ENCODE data around the gene CCDC170.
"Not testable (repeated sequence)": the region's sequence is repeated elsewhere in the genome, so short reads cannot be mapped to it uniquely, and the experiment has no call there.

Gene CCDC170, protein sequence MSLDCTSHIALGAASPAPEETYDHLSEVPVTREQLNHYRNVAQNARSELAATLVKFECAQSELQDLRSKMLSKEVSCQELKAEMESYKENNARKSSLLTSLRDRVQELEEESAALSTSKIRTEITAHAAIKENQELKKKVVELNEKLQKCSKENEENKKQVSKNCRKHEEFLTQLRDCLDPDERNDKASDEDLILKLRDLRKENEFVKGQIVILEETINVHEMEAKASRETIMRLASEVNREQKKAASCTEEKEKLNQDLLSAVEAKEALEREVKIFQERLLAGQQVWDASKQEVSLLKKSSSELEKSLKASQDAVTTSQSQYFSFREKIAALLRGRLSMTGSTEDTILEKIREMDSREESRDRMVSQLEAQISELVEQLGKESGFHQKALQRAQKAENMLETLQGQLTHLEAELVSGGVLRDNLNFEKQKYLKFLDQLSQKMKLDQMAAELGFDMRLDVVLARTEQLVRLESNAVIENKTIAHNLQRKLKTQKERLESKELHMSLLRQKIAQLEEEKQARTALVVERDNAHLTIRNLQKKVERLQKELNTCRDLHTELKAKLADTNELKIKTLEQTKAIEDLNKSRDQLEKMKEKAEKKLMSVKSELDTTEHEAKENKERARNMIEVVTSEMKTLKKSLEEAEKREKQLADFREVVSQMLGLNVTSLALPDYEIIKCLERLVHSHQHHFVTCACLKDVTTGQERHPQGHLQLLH

DNA sequence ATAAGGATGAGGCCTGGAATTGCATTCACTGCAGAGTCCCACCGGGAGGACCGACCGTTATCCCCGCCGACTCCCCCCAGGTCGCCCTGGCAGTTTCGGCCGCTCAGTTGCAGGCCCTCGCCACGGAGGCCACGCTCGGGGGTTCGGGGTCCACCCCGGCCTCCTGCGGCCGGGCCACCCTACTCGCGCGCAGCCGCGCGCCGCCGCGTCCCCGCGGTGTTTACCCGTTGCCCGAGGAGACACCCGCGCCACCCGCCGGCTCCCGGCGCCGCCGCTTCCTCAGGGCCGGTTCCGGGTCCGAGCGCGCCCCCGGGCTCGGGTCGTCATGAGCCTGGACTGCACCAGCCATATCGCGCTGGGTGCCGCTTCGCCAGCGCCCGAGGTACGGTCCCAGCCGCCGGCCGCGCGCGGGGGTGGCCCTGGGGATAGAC, at the start of gene CCDC170:
Gene CCDC170 (plus strand): TSS at position 214 of the 431 bp plus-strand sequence. CDS start 112 bp downstream, at position 326.
- Histone ChIP-seq H3K9me3 (replicated peaks in 1 of 11) (peaks cover 15 to 35% (median 18%) of the 10 kb centered on the region in 11 experiments), H3K27me3 (peaks cover 0 to 15% (median 12%) of the 10 kb centered on the region in 11 experiments; a peak in 15 of 22 replicates), H3K27ac (no peak within 1 kb of the TSS), H3K9ac (no peak within 1 kb of the TSS), H3K4me3 (peak within 1 kb of the TSS in 1 of 10 experiments; percentile 14; a peak in 1 of 20 replicates), H3K4me1 (peaks cover 0 to 48% (median 19%) of the 10 kb centered on the region in 10 experiments; a peak in 16 of 20 replicates), H4K20me1 (no peaks in the 10 kb centered on the region), H3K36me3 (peaks cover 0 to 10% (median 0%) of the 10 kb centered on the region in 11 experiments; a peak in 2 of 22 replicates), H3K4me2 (peak within 1 kb of the TSS in 1 of 11 experiments; percentile 15; a peak in 1 of 22 replicates)
- no peak for TF ChIP-seq Cebpa-rat (IDR thresholded peaks at IDR 0.05)

DNA sequence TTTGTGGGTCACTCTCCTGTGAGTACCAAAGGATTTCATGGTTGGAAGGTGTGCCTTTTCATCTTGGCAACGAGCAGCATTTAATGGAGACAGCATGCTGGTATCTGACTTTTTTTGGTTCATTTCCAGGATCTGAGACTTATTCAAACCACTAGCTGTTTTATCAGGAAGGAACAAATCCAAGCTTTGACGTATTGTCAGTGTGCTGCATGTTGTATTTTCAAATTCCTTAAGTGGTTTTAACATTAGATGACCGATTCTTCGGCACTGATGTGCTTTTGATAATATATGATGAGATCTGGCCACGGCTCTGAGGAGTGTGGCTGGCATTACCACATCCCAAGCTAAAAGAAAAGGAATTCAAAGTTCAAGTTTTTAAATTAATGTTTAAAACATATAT, 48.3 kb upstream of the CCDC170 start:
- H3K27me3 ChIP-seq = no peaks in the 10 kb centered on the region
- no peak overlapping the region for H3K27ac ChIP-seq
- peak overlapping the region in 2 of 11 experiments; percentile 4 to 17; a peak in 1 of 22 replicates for H3K9ac ChIP-seq
- H3K9me3 ChIP-seq (replicated peaks in 1 of 11) = peaks cover 0 to 10% (median 0%) of the 10 kb centered on the region in 11 experiments; a peak in 5 of 22 replicates
- no peak overlapping the region for H3K4me3 ChIP-seq
- peaks cover 14 to 96% (median 23%) of the 10 kb centered on the region in 10 experiments for H3K4me1 ChIP-seq
- peak overlapping the region in 2 of 11 experiments; percentile 58 to 81; a peak in 5 of 22 replicates for H3K4me2 ChIP-seq
- no peak for TF ChIP-seq Cebpa-rat (IDR thresholded peaks at IDR 0.05)
- H3K36me3 ChIP-seq = peaks cover 17 to 58% (median 38%) of the 10 kb centered on the region in 11 experiments; a peak in 20 of 22 replicates
- H4K20me1 ChIP-seq = peaks cover 0 to 48% (median 28%) of the 10 kb centered on the region in 11 experiments; a peak in 17 of 22 replicates

DNA sequence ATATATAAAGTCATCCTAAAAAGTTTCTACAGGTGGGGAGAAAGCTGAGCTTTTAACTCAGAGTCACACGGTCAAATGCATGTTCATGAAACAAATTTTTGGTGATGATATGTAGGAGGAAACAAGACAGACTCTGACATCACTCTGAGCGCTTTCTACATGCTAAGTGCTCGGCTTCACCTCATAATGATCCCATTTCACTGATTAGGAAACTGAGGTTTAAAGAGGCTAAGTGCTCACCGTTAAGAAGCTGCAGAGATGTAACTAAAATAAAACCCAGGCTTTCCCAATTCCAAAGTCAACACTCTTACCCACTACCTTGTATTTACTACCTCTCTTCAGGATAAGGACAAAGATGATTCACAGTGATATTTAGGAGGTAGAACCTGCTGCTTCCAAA, 46.6 kb upstream of the CCDC170 start:
- peaks cover 0 to 39% (median 13%) of the 10 kb centered on the region in 11 experiments; a peak in 14 of 22 replicates for H4K20me1 ChIP-seq
- H3K4me3 ChIP-seq = no peak overlapping the region
- no peak for TF ChIP-seq Cebpa-rat (IDR thresholded peaks at IDR 0.05)
- H3K4me2 ChIP-seq = peak overlapping the region in 2 of 11 experiments; percentile 71 to 81; a peak in 2 of 22 replicates
- no peak overlapping the region for H3K9ac ChIP-seq
- no peak overlapping the region for H3K27ac ChIP-seq
- H3K4me1 ChIP-seq = peaks cover 6 to 78% (median 10%) of the 10 kb centered on the region in 10 experiments; a peak in 16 of 20 replicates
- H3K9me3 ChIP-seq (replicated peaks in 1 of 11) = peaks cover 0 to 10% (median 0%) of the 10 kb centered on the region in 11 experiments; a peak in 7 of 22 replicates
- no peaks in the 10 kb centered on the region for H3K27me3 ChIP-seq
- H3K36me3 ChIP-seq = peaks cover 10 to 48% (median 38%) of the 10 kb centered on the region in 11 experiments; a peak in 20 of 22 replicates

DNA sequence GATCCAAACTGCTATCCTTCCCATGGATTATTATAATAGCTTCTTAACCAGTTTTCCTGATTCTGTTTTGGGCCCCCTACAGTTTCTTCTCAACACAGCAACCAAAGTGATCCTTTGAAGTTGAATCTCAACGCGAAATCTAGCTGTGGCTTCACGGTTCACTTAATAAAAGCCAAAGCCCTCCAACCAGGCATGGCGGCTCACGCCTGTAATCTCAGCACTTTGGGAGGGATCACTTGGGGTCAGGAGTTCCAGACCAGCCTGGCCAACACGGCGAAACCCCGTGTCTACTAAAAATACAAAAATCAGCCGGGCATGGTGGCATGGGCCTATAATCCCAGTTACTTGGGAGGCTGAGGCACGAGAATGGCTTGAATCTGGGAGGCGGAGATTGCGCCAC, 45.2 kb upstream of the CCDC170 start:
- Histone ChIP-seq H4K20me1 (peaks cover 0 to 35% (median 2%) of the 10 kb centered on the region in 11 experiments; a peak in 7 of 22 replicates), H3K4me2 (peak overlapping the region; percentile 19 to 81 (median 34); a peak in 20 of 22 replicates), H3K27ac (peak overlapping the region in 1 of 11 experiments; percentile 15; a peak in 1 of 22 replicates), H3K36me3 (peaks cover 10 to 34% (median 24%) of the 10 kb centered on the region in 11 experiments; a peak in 20 of 22 replicates), H3K4me3 (peak overlapping the region in 1 of 10 experiments; percentile 16; a peak in 1 of 20 replicates), H3K9ac (0 out of 22 replicates have a peak overlapping the region, but pooled peaks of 1 of the 11 experiments have one; percentile 41), H3K9me3 (replicated peaks in 1 of 11) (peaks cover 0 to 10% (median 0%) of the 10 kb centered on the region in 11 experiments; a peak in 7 of 22 replicates), H3K4me1 (peaks cover 7 to 64% (median 16%) of the 10 kb centered on the region in 10 experiments), H3K27me3 (no peaks in the 10 kb centered on the region)
- TF ChIP-seq Cebpa-rat (IDR thresholded peaks at IDR 0.05) = no peak

DNA sequence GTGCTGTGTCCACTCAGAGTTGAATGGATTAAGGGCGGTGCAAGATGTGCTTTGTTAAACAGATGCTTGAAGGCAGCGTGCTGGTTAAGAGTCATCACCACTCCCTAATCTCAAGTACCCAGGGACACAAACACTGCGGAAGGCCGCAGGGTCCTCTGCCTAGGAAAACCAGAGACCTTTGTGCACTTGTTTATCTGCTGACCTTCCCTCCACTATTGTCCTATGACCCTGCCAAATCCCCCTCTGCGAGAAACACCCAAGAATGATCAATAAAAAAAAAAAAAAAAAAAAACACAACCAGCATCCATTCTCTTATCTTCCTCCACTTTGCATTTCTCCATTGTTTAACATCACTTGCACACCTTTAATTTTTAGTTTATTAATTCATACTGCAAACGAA, 42.9 kb upstream of the CCDC170 start:
- Histone ChIP-seq H3K36me3 (peaks cover 0 to 22% (median 4%) of the 10 kb centered on the region in 11 experiments; a peak in 9 of 22 replicates), H3K27ac (peak overlapping the region in 9 of 11 experiments; percentile 71 to 91 (median 84); a peak in 18 of 22 replicates), H3K4me2 (peak overlapping the region; percentile 66 to 93 (median 76)), H3K4me3 (peak overlapping the region; percentile 74 to 96 (median 88)), H4K20me1 (peaks cover 0 to 32% (median 7%) of the 10 kb centered on the region in 11 experiments; a peak in 8 of 22 replicates), H3K9ac (peak overlapping the region; percentile 81 to 98 (median 86)), H3K9me3 (replicated peaks in 1 of 11) (peaks cover 0 to 10% (median 0%) of the 10 kb centered on the region in 11 experiments; a peak in 7 of 22 replicates), H3K4me1 (peaks cover 12 to 54% (median 25%) of the 10 kb centered on the region in 10 experiments)
- not testable (repeated sequence) for H3K27me3 ChIP-seq

DNA sequence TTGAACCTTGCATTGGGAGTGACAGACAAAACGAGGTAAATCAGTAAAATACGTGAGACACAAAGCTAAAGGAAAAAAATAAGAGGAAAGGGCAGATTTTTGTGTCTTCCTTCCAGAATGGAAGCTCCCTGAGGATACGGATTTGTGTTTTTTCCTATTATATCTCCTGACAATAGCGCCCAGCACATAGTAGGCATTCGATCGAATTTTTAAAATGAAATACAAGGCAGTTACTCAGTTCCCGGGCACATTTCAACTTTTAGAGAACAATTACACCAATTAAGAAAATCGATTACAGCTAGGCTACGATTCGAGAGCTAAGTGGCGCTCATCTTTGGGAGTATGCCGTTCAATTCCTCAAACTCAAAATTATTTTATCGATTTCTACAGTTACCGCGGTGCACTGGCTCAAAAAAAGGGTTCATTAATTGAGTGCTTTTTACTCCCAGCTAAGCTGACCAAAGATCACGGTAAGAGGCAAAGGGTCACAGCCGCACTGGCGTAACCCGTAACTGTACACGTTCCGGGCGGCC, 42.3 kb upstream of the CCDC170 start:
- Histone ChIP-seq H3K4me2 (peak overlapping the region; percentile 66 to 93 (median 76)), H3K9ac (peak overlapping the region; percentile 81 to 98 (median 86))

DNA sequence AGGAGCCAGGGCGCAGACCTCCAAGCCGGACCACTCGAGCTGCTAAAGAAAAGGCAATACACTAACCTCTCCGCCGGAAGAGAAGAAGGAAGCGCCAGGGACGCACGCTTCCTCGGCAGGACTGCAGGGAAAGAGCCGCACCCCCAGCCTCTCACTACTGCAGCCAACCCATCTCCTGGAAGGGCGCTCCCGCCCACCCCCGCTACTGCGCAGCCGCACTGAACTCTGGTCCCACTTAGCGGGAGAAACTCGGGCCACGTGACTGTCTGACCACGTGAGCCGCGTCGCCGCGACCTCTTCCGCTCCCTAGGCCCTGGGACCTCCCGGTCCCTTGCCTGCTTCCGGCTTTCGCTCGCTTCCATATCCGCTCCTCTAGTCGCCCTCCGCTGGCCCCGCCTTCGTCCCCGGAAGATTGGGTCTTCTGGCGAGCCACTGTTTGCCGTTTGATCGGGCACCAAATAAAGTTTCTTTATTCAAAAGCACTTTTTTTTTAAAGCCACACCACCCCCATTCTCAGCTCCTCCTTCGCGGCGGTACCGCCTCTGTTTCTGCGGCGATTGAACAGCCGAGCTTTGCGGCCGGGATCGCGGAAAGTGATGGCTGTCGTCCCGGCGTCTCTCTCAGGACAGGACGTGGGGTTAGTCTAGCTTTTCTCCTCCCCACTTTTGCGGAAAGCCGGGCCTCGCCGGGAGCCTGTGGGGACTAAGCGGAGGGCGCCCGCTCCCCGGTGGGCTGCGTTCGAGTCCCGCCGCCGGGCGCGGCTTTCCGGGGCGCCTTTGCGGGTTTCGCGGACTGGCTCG, 41.7 kb upstream of the CCDC170 start, which contains the start of gene RMND1:
Gene RMND1 (minus strand): TSS at position 177 of the 800 bp plus-strand sequence. CDS start 6,315 bp downstream, outside the sequence.
- H3K4me3 ChIP-seq = peak within 1 kb of the TSS; percentile 79 to 96 (median 89)
- H3K27me3 ChIP-seq = no peaks in the 10 kb centered on the region
- H3K27ac ChIP-seq = peak within 1 kb of the TSS; percentile 82 to 97 (median 90)
- H3K9ac ChIP-seq = peak within 1 kb of the TSS; percentile 84 to 99 (median 93)
- peaks cover 0 to 10% (median 0%) of the 10 kb centered on the region in 11 experiments; a peak in 7 of 22 replicates for H3K9me3 ChIP-seq (replicated peaks in 1 of 11)
- no peak for TF ChIP-seq Cebpa-rat (IDR thresholded peaks at IDR 0.05)
- peaks cover 14 to 54% (median 26%) of the 10 kb centered on the region in 10 experiments for H3K4me1 ChIP-seq
- peaks cover 0 to 32% (median 5%) of the 10 kb centered on the region in 11 experiments; a peak in 7 of 22 replicates for H4K20me1 ChIP-seq
- H3K36me3 ChIP-seq = peaks cover 0 to 30% (median 14%) of the 10 kb centered on the region in 11 experiments; a peak in 10 of 22 replicates
- peak within 1 kb of the TSS; percentile 78 to 93 (median 88) for H3K4me2 ChIP-seq

More for the DNA sequence above, 42.3 kb upstream of the CCDC170 start:
- Histone ChIP-seq H3K4me1 (peaks cover 8 to 54% (median 25%) of the 10 kb centered on the region in 10 experiments), H3K27ac (peak overlapping the region; percentile 71 to 91 (median 84)), H4K20me1 (peaks cover 0 to 32% (median 5%) of the 10 kb centered on the region in 11 experiments; a peak in 8 of 22 replicates), H3K4me3 (peak overlapping the region; percentile 74 to 96 (median 88)), H3K27me3 (no peaks in the 10 kb centered on the region), H3K9me3 (replicated peaks in 1 of 11) (peaks cover 0 to 10% (median 0%) of the 10 kb centered on the region in 11 experiments; a peak in 7 of 22 replicates), H3K36me3 (peaks cover 0 to 24% (median 7%) of the 10 kb centered on the region in 11 experiments; a peak in 9 of 22 replicates)
- no peak for TF ChIP-seq Cebpa-rat (IDR thresholded peaks at IDR 0.05)

All from BLaER1 treated with 17β-estradiol and CSF1 and Interleukin-3, amounts not matched to agents 10 nM and 100 nM (cell line).